ENCODE results near the gene TRIM9. TPM values are rescaled to one million over a fixed set of nuclear protein-coding genes. Genes with fewer than 3 reads are reported as not detected.

Gene TRIM9
- total and polyA plus RNA-seq, 4 donors = 0.08 to 1.3 (median 0.50) TPM

GRCh38 chr14:51035611-51036192 lies 59.2 kb downstream of the TRIM9 start:
- Histone ChIP-seq H3K4me1 (ENCODE audit: control insufficient read depth in 5 of 5, insufficient read depth in 5 of 5, low read length in 5 of 5) (no peaks in the 10 kb centered on the region), H3K27me3 (ENCODE audit: control insufficient read depth in 3 of 3, insufficient read depth in 3 of 3, low read length in 2 of 3) (no peaks in the 10 kb centered on the region), H3K36me3 (ENCODE audit: control insufficient read depth in 4 of 4, insufficient read depth in 4 of 4, low read length in 4 of 4) (no peaks in the 10 kb centered on the region), H3K9me3 (ENCODE audit: control insufficient read depth in 4 of 4, insufficient read depth in 3 of 4, low read length in 3 of 4) (peaks cover 0 to 1% (median 0%) of the 10 kb centered on the region in 4 donors), H3K27ac (ENCODE audit: low read depth in 1 of 2, low read length in 1 of 2) (no peak overlapping the region), H3K4me3 (no peak overlapping the region), H3K9ac (ENCODE audit: insufficient read depth in 1 of 2, low read length in 2 of 2) (no peak overlapping the region)
- DNase-seq = no peak
- ATAC-seq (ENCODE audit: insufficient read depth, low FRiP score) = no peak
- no peak for TF ChIP-seq CTCF (IDR thresholded peaks at IDR 0.05; ENCODE audit: control extremely low read depth, extremely low read depth)
- 72 to 83% methylated on average over 9 of the region's 9 CpGs for WGBS, 2 donors

DNA sequence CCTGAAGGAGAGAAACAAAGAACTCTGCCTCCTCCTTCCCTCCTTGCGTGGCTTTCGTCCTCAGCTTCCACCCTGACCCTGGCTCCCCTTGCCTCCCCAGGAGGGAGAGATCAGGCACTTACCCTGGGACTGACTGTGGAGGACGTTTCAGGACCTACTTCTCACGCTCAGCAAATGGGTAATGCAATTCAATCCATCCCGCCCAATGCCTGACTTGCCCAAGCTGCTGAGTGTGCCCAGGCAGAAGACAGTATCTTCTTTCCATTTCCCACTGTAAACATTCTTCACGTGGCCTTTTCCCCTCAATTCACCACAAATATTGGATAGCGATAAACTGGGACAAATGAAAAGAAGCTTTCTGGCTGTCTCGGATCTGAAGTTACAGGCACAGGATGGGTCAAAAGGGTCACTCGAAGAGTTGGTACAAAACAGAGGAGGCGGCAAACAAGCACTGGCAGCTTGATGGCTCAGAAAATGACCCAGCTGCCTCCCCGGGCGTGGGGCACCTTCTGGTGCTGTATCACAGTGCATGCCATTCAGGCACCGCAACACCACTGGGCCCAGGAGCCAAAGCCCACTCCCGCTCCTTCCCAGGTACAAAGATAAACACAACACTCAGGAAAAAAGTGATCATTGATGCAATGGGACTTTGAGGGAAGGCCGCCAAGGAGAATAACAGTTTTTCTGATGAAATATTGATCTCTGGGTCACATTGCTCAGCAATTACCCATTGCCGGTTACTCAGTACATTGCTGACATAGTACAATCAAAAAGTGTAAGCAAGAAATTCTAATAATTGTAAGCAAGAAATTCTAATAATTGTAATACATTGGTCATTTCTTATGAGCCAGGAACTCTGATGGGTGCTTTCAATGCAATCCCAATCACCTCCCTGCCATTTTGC lies 65.8 kb downstream of the TRIM9 start:
- no peak overlapping the region for H3K27ac ChIP-seq (ENCODE audit: low read depth in 1 of 2, low read length in 1 of 2)
- H3K9me3 ChIP-seq (ENCODE audit: control insufficient read depth in 4 of 4, insufficient read depth in 3 of 4, low read length in 3 of 4) = peaks cover 0 to 1% (median 0%) of the 10 kb centered on the region in 4 donors
- no peak for TF ChIP-seq CTCF (IDR thresholded peaks at IDR 0.05; ENCODE audit: control extremely low read depth, extremely low read depth)
- H3K4me1 ChIP-seq (ENCODE audit: control insufficient read depth in 5 of 5, insufficient read depth in 5 of 5, low read length in 5 of 5) = peaks cover 0 to 3% (median 0%) of the 10 kb centered on the region in 5 donors
- ATAC-seq (ENCODE audit: insufficient read depth, low FRiP score) = no peak
- no peaks in the 10 kb centered on the region for H3K36me3 ChIP-seq (ENCODE audit: control insufficient read depth in 4 of 4, insufficient read depth in 4 of 4, low read length in 4 of 4)
- H3K4me3 ChIP-seq = no peak overlapping the region
- H3K27me3 ChIP-seq (ENCODE audit: control insufficient read depth in 3 of 3, insufficient read depth in 3 of 3, low read length in 2 of 3) = no peaks in the 10 kb centered on the region
- no peak overlapping the region for H3K9ac ChIP-seq (ENCODE audit: insufficient read depth in 1 of 2, low read length in 2 of 2)
- DNase-seq = no peak
- 75 to 84% methylated on average over 16 of the region's 16 CpGs for WGBS, 2 donors

DNA sequence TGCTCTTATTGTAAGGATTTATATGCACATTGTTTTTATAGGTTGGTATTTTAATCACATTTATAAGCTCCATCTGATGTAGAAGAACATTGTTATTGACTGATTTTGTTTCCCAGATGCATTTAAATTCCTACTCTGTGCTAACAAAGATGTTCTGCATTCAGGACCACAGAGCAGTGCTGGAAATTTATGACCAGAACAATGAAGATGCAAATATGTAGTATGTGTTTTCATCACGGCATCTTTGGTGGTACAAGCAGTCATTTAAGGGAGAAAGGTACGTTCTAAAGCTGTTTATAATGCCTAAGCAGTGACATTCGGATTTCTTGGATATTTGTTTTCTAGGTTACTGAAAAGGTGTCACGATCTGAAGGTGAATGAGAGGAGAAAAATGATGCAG lies 66.5 kb downstream of the TRIM9 start:
- Histone ChIP-seq H3K9ac (ENCODE audit: insufficient read depth in 1 of 2, low read length in 2 of 2) (no peak overlapping the region), H3K4me1 (ENCODE audit: control insufficient read depth in 5 of 5, insufficient read depth in 5 of 5, low read length in 5 of 5) (peaks cover 0 to 8% (median 0%) of the 10 kb centered on the region in 5 donors), H3K27me3 (ENCODE audit: control insufficient read depth in 3 of 3, insufficient read depth in 3 of 3, low read length in 2 of 3) (no peaks in the 10 kb centered on the region), H3K27ac (ENCODE audit: low read depth in 1 of 2, low read length in 1 of 2) (no peak overlapping the region), H3K36me3 (ENCODE audit: control insufficient read depth in 4 of 4, insufficient read depth in 4 of 4, low read length in 4 of 4) (no peaks in the 10 kb centered on the region), H3K4me3 (no peak overlapping the region), H3K9me3 (ENCODE audit: control insufficient read depth in 4 of 4, insufficient read depth in 3 of 4, low read length in 3 of 4) (peaks cover 0 to under 1% (median 0%) of the 10 kb centered on the region in 4 donors)
- ATAC-seq (ENCODE audit: insufficient read depth, low FRiP score) = no peak
- TF ChIP-seq CTCF (IDR thresholded peaks at IDR 0.05; ENCODE audit: control extremely low read depth, extremely low read depth) = no peak
- no peak for DNase-seq
- 58 to 70% methylated on average over 4 of the region's 4 CpGs for WGBS, 2 donors
